Tibial artery (tissue), 4 donors: Measurements from ENCODE around the gene SPSB1.

ENCODE experiments used
- DNase-seq, 2 donors: peaks; one replicate each; pipeline ENCODE4 v3.0.0-alpha.2; 2019
- H3K27ac ChIP-seq, 2 donors: fragments of 200-600 bp; sonication (generic) in 1 of 2; 1 replicate in 1 of 2; 2 replicates in 1 of 2; pipeline ENCODE4 v1.5.1; 2018 to 2019; ENCODE audit warnings: mild to moderate bottlenecking in 1 of 2
- H3K27me3 ChIP-seq, 2 donors: fragments of 200-600 bp; sonication (generic) in 1 of 2; one replicate each; pipeline versions ENCODE4 v1.5.1 to v1.6.0; 2016 to 2019
- H3K36me3 ChIP-seq, 3 donors: fragments of 200-600 bp; sonication (generic) in 2 of 3; one replicate each; pipeline ENCODE4 v1.5.1; 2016 to 2019; ENCODE audit warnings: mild to moderate bottlenecking in 2 of 3
- H3K4me1 ChIP-seq, 4 donors: fragments of 200-600 bp; sonication (generic) in 2 of 4; 1 replicate in 3 of 4; 2 replicates in 1 of 4; pipeline ENCODE4 v1.5.1; 2016 to 2019
- H3K4me3 ChIP-seq, 2 donors: fragments of 200-600 bp; sonication (generic) in 1 of 2; 1 replicate in 1 of 2; 2 replicates in 1 of 2; pipeline ENCODE4 v1.5.1; 2018 to 2019; ENCODE audit warnings: mild to moderate bottlenecking in 2 of 2
- H3K9me3 ChIP-seq, 3 donors: fragments of 200-600 bp; sonication (generic) in 1 of 3; one replicate each; pipeline ENCODE4 v1.5.1; 2016 to 2019
- CTCF ChIP-seq, 2 experiments: fragments of 200-600 bp in 1 of 2; fragments of 450-650 bp in 1 of 2; IDR thresholded peaks; one replicate each; pipeline ENCODE4 v1.5.1; 2017 to 2019; ENCODE audit warnings: antibody characterized with exemption in 2 of 2, mild to moderate bottlenecking in 1 of 2, moderate library complexity in 1 of 2
- intact Hi-C: fragments of 100-400 bp; cut with DNase I; formaldehyde crosslinking; loops from one replicate; pipeline ENCODE4 v1.15.0; 2023; ENCODE audit warnings: low total_unique reads

SPSB1 gene

GRCh38 chr1:9292361-9293240, at the start of gene SPSB1:
Gene SPSB1 (plus strand): TSS chr1:9292894. CDS start chr1:9355892, 62,998 bp downstream.
- peak within 1 kb of the TSS; percentile 81 to 92 for H3K4me3 ChIP-seq
- intact Hi-C loops: loop anchor here (10.0 kb wide), 1 partner anchor 62 kb away; no protein-coding TSS in a partner anchor
- H3K9me3 ChIP-seq: peaks cover 0 to 14% (median 9%) of the 10 kb centered on the region in 3 donors
- H3K27ac ChIP-seq: peak within 1 kb of the TSS; percentile 91 to 98
- TF ChIP-seq CTCF (IDR thresholded peaks at IDR 0.05): no peak
- DNase-seq: peak; percentile 65 to 89
- H3K4me1 ChIP-seq: peaks cover 6 to 62% (median 48%) of the 10 kb centered on the region in 4 donors
- H3K36me3 ChIP-seq: no peaks in the 10 kb centered on the region
- no peaks in the 10 kb centered on the region for H3K27me3 ChIP-seq

GRCh38 chr1:9243066-9243739, 49.5 kb upstream of the SPSB1 start:
- Histone ChIP-seq H3K4me3 (peak overlapping the region; percentile 20 to 36), H3K36me3 (peaks cover 15 to 35% (median 33%) of the 10 kb centered on the region in 3 donors), H3K27ac (peak overlapping the region; percentile 66 to 76), H3K27me3 (no peaks in the 10 kb centered on the region), H3K9me3 (no peaks in the 10 kb centered on the region), H3K4me1 (peaks cover 0 to 78% (median 69%) of the 10 kb centered on the region in 4 donors)
- no peak for TF ChIP-seq CTCF (IDR thresholded peaks at IDR 0.05)
- no peak for DNase-seq
- intact Hi-C loops: loop anchor here (10.0 kb wide), 1 partner anchor 108 kb away; no protein-coding TSS in a partner anchor

- peak overlapping the region; percentile 5 to 76 for H3K27ac ChIP-seq
- no peak for DNase-seq
- H3K4me1 ChIP-seq: peaks cover 0 to 78% (median 68%) of the 10 kb centered on the region in 4 donors
- no peaks in the 10 kb centered on the region for H3K9me3 ChIP-seq
- no peaks in the 10 kb centered on the region for H3K27me3 ChIP-seq
- peaks cover 15 to 35% (median 33%) of the 10 kb centered on the region in 3 donors for H3K36me3 ChIP-seq
- intact Hi-C loops: loop anchor here (10.0 kb wide), 1 partner anchor 110 kb away; no protein-coding TSS in a partner anchor
- TF ChIP-seq CTCF (IDR thresholded peaks at IDR 0.05): no peak
- no peak overlapping the region for H3K4me3 ChIP-seq
These were observed 48.0 kb upstream of the SPSB1 start for GRCh38 chr1:9244501-9245229.

- TF ChIP-seq CTCF (IDR thresholded peaks at IDR 0.05): no peak
- peak overlapping the region in 1 of 2 donors; percentile 76 for H3K27ac ChIP-seq
- no peaks in the 10 kb centered on the region for H3K9me3 ChIP-seq
- no peak for DNase-seq
- H3K27me3 ChIP-seq: no peaks in the 10 kb centered on the region
- intact Hi-C loops: loop anchor here (10.0 kb wide), 1 partner anchor 110 kb away; no protein-coding TSS in a partner anchor
- peaks cover 0 to 78% (median 69%) of the 10 kb centered on the region in 4 donors for H3K4me1 ChIP-seq
- H3K4me3 ChIP-seq: no peak overlapping the region
- H3K36me3 ChIP-seq: peaks cover 15 to 35% (median 33%) of the 10 kb centered on the region in 3 donors
These were observed 47.5 kb upstream of the SPSB1 start for GRCh38 chr1:9245230-9245619.

- DNase-seq: no peak
- no peak overlapping the region for H3K27ac ChIP-seq
- no peak for TF ChIP-seq CTCF (IDR thresholded peaks at IDR 0.05)
- no peak overlapping the region for H3K4me3 ChIP-seq
- peaks cover 4 to 79% (median 69%) of the 10 kb centered on the region in 4 donors for H3K4me1 ChIP-seq
- intact Hi-C loops: loop anchor here (10.0 kb wide), 1 partner anchor 111 kb away; no protein-coding TSS in a partner anchor
- peaks cover 15 to 35% (median 33%) of the 10 kb centered on the region in 3 donors for H3K36me3 ChIP-seq
- H3K27me3 ChIP-seq: no peaks in the 10 kb centered on the region
- H3K9me3 ChIP-seq: no peaks in the 10 kb centered on the region
These were observed 47.0 kb upstream of the SPSB1 start for GRCh38 chr1:9245661-9246060.
